Measurements from ENCODE around the gene RELN. TPM values are rescaled to one million over a fixed set of nuclear protein-coding genes. Genes with fewer than 3 reads are reported as not detected.
A peak's percentile ranks its signal among the peaks of the same experiment; 100 is the strongest.

RELN gene
- total and polyA plus RNA-seq, 11 donors = 0.16 to 3.5 (median 1.3) TPM

DNA sequence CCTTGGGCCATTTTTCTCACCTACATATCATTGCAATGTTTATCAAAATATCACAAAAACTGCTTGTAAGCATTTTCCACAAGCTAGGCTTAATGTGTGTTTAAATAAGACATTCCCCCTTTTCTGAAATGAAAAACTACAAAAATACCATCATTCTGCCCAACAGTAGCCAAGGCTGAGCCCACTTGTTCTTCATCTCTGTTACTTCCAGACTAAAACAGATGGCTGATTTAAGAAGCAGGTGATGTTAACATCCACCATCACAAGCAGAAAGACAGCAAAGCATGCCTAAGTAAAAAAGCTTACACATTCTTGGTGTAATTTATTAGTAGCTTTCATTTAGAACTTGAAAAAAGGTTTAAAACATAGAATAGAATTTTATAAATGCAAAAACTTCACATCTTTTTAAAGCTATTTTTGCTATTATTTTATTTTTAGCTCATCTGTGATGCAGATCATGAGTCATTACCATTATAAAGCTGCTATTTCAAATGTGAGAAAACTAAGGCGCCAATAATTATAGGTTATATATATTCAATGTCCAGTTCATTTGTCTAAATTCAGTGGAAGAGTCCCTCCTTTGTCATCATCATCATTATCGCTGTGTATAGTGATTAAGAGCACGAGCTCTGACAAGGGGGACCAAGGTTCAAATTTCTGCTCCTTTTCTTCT, 109.4 kb downstream of the RELN start:
- Histone ChIP-seq H3K36me3 (no peaks in the 10 kb centered on the region), H3K9me3 (no peaks in the 10 kb centered on the region), H3K4me1 (no peaks in the 10 kb centered on the region), H3K27ac (no peak overlapping the region), H3K4me3 (no peak overlapping the region), H3K27me3 (peaks cover 0 to 3% (median 0%) of the 10 kb centered on the region in 9 donors)
- no peak for DNase-seq
- TF ChIP-seq POLR2A (IDR thresholded peaks at IDR 0.05) = no peak
- TF ChIP-seq, protein P1, sequence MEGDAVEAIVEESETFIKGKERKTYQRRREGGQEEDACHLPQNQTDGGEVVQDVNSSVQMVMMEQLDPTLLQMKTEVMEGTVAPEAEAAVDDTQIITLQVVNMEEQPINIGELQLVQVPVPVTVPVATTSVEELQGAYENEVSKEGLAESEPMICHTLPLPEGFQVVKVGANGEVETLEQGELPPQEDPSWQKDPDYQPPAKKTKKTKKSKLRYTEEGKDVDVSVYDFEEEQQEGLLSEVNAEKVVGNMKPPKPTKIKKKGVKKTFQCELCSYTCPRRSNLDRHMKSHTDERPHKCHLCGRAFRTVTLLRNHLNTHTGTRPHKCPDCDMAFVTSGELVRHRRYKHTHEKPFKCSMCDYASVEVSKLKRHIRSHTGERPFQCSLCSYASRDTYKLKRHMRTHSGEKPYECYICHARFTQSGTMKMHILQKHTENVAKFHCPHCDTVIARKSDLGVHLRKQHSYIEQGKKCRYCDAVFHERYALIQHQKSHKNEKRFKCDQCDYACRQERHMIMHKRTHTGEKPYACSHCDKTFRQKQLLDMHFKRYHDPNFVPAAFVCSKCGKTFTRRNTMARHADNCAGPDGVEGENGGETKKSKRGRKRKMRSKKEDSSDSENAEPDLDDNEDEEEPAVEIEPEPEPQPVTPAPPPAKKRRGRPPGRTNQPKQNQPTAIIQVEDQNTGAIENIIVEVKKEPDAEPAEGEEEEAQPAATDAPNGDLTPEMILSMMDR (IDR thresholded peaks at IDR 0.05) = no peak
- intact Hi-C loops (cut with DNase I) = loop anchor here in 1 of 10 donors (10.0 kb wide), 1 partner anchor 55 kb away; no protein-coding TSS in a partner anchor
- WGBS, 4 donors = 73 to 86% (median 80%) methylated on average over 3 of the region's 3 CpGs
- ATAC-seq = no peak

DNA sequence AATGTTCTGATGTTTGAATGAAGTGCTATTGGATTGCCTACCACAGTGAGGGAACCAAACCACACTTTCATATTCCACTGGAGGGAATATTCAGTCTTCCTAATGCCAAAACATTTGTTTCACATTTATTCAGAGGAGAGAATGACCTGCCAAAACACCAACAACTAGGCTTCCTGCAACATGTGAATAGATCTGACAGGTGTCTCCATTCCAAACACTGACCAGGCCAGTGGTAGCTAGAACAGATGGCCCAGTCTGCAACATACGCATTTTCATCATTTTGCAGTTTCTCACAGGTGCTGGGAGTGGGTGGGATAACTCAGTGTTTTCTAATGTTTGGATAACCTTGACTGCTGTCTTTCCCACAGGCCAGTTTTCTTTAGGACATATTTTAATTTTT, 110.0 kb downstream of the RELN start:
- no peaks in the 10 kb centered on the region for H3K36me3 ChIP-seq
- ATAC-seq (no peak), DNase-seq (no peak)
- no peak overlapping the region for H3K27ac ChIP-seq
- TF ChIP-seq POLR2A (IDR thresholded peaks at IDR 0.05) = no peak
- TF ChIP-seq, protein P1 (IDR thresholded peaks at IDR 0.05) = no peak
- no peak overlapping the region for H3K4me3 ChIP-seq
- intact Hi-C loops (cut with DNase I) = loop anchor here in 1 of 10 donors (10.0 kb wide), 1 partner anchor 55 kb away; no protein-coding TSS in a partner anchor
- peaks cover 0 to 3% (median 0%) of the 10 kb centered on the region in 9 donors for H3K27me3 ChIP-seq
- 62 to 77% (median 71%) methylated on average over 1 of the region's 1 CpG for WGBS, 4 donors
- no peaks in the 10 kb centered on the region for H3K9me3 ChIP-seq
- H3K4me1 ChIP-seq = no peaks in the 10 kb centered on the region

DNA sequence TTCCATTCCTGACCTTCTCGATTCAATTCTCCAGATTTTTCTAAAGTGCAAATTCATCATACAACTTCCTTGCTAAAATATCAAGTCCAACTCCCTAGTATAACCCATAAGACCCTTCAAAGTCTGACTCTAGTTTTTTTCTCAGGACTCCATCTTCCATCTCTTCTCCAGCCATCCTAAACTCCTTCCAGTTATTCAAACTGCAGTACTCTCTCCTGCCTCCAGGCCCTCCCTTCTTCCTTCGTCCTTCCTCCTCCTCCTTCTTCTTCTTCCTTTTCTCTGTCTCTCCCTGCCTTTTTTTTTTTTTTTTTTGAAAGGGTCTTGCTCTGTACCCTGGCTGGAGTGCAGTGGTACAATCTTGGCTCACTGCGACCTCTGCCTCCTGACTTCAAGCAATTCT, 111.9 kb downstream of the RELN start:
- intact Hi-C loops (cut with DNase I) = loop anchor here in 1 of 10 donors (10.0 kb wide), 1 partner anchor 57 kb away; no protein-coding TSS in a partner anchor
- TF ChIP-seq, protein P1 (IDR thresholded peaks at IDR 0.05) = peak in 1 of 12 donors; percentile 5
- no peak for TF ChIP-seq POLR2A (IDR thresholded peaks at IDR 0.05)
- H3K4me1 ChIP-seq = no peaks in the 10 kb centered on the region
- ATAC-seq = no peak
- H3K27ac ChIP-seq = no peak overlapping the region
- peaks cover 0 to 3% (median 0%) of the 10 kb centered on the region in 9 donors for H3K27me3 ChIP-seq
- H3K36me3 ChIP-seq = no peaks in the 10 kb centered on the region
- WGBS, 4 donors = 61 to 79% (median 72%) methylated on average over 3 of the region's 3 CpGs
- H3K4me3 ChIP-seq = no peak overlapping the region
- DNase-seq = no peak
- no peaks in the 10 kb centered on the region for H3K9me3 ChIP-seq

DNA sequence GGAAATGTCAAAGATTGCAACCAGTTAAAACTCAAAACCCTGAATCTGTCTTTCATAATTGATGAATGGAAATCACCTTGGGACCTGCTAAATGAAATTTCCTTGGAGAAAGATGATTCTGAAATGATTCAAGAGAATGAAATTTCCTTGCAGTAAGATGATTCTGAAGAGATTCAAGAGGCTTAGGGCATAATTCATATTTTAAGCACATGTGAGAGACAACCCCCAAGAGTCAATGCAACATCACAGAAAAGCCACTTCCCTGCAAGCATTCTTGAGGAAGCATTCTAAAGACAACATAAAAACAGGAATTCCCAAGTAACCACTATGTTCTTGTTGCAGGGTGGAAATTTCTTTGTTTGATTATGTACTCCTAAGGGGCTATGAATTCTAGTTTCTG, 113.7 kb downstream of the RELN start:
- no peaks in the 10 kb centered on the region for H3K9me3 ChIP-seq
- H3K27ac ChIP-seq = no peak overlapping the region
- H3K4me3 ChIP-seq = no peak overlapping the region
- H3K36me3 ChIP-seq = no peaks in the 10 kb centered on the region
- ATAC-seq (no peak), DNase-seq (no peak)
- TF ChIP-seq, protein P1 (IDR thresholded peaks at IDR 0.05) = no peak
- no peak for TF ChIP-seq POLR2A (IDR thresholded peaks at IDR 0.05)
- intact Hi-C loops (cut with DNase I) = loop anchor here in 1 of 10 donors (10.0 kb wide), 1 partner anchor 59 kb away; no protein-coding TSS in a partner anchor
- H3K27me3 ChIP-seq = peaks cover 0 to 3% (median 0%) of the 10 kb centered on the region in 9 donors
- no peaks in the 10 kb centered on the region for H3K4me1 ChIP-seq

All from heart left ventricle (tissue), 16 donors.